Stimulated activated CD4-positive, alpha-beta T cell treated with anti-CD3 and anti-CD28 coated beads, TNF-alpha, amount 100 ng/mL, for 1 hour (primary cell): Measurements from ENCODE around the gene BBS9.
"Not testable (repeated sequence)": the region's sequence is repeated elsewhere in the genome, so short reads cannot be mapped to it uniquely, and the experiment has no call there.

ENCODE experiments used
- DNase-seq, 3 donors: peaks; one replicate each; pipeline ENCODE4 v3.0.0-alpha.2; 2020; ENCODE audit warnings: low read depth in 3 of 3, low spot score in 1 of 3

Gene BBS9

DNA sequence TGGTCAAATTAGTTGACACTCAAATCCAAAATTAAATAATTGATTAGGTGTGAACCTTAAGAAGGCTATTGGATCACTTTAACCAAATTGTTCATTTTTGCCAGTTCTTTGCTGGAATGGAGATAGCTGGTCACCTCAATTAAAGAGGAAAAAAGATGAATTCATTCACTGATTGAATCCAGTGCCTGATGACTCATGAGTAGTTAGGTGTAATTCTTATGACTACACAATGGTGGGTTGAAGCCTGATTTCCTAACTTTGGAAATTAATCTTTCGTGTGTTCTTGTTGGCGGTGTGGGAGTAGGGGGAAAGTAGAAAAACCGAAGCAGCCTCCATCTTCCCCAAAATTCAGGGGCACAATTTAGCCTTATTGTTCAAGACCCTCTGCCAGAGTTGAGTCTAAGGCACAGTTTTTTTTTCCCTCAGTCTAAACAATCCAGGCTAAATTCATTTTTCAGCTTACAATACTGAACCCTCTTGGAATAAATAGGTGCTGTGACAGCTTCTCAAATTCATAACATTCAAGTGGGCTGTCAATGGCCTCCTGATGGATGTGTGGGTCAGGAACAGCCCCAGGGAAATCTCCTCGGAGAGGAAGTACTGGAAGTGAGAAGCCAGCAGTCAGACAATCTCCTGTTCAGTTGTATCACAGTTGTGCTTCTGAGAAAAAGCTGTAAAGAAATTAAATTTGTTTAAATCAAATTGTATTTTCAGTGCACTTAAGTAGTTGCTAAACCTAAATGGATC lies 356.6 kb downstream of the BBS9 start:
- no peak for DNase-seq

GRCh38 chr7:33486633-33487032 lies 357.3 kb downstream of the BBS9 start:
- DNase-seq = no peak

GRCh38 chr7:33487998-33488682 lies 358.8 kb downstream of the BBS9 start:
- no peak for DNase-seq

GRCh38 chr7:33494474-33494873 lies 365.1 kb downstream of the BBS9 start:
- DNase-seq = no peak

DNA sequence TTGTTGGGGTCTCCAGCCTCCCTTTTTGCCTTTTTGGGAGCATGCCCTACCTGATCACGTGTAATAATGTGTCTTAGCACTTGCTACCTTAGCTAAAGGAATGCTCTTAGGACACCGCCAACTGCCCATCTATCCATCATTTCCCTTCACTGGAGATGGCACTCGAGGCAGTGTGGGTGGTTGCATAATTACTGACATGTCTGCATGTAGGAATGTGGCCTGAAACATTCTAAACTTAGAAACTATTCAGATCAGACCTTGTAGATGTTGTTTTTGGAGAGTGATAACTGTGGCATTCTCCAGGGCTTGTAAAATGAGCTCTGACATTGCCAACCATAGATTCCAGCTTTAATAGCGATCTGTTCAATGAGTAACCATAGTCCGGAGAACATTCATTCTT lies 365.8 kb downstream of the BBS9 start:
- no peak for DNase-seq

- no peak for DNase-seq
These were observed 367.7 kb downstream of the BBS9 start for GRCh38 chr7:33497051-33497450.

GRCh38 chr7:33500703-33501701 lies 371.6 kb downstream of the BBS9 start:
- no peak for DNase-seq

- no peak for DNase-seq
These were observed 373.6 kb downstream of the BBS9 start for GRCh38 chr7:33503014-33503413.

DNA sequence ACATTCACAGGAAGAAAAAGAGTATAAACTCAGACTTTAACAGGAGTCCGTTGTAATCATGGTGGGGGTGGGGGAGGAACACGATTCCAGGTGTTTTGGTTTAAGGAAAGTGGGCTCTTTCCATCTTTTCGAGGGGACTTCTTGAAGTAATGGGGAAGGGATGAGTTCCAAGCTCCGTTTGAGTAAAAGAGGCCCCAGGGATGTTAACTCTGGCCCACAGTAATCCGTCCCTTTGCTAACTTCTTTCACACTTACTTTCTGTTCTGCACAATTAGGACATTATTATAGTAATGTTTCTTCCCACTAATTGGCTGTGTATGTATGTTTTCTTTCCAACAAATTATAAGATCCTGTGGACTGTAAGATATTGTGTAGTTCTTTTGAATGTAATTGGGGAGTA lies 374.4 kb downstream of the BBS9 start:
- DNase-seq = no peak

DNA sequence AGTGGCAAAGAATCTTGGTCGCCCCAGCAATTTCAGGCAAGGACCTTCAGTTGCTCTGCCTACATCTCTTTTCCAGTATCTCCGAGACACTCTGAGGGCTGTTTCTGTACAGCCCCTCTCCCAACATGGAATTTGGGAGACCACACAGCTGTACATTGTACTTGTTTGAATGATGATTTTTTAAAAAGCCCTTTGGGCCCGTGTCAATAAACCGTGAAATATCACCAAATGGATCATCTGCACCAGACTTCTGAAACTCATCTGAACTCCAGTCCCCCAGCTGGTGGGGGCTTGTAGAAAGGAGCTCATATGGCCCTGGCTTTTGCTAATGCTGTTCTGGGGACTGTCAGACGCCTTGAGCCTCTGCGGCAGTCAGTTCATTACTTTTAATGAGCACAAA lies 374.9 kb downstream of the BBS9 start:
- DNase-seq = no peak

- DNase-seq = no peak
These were observed 379.8 kb downstream of the BBS9 start for GRCh38 chr7:33509206-33509605.

DNA sequence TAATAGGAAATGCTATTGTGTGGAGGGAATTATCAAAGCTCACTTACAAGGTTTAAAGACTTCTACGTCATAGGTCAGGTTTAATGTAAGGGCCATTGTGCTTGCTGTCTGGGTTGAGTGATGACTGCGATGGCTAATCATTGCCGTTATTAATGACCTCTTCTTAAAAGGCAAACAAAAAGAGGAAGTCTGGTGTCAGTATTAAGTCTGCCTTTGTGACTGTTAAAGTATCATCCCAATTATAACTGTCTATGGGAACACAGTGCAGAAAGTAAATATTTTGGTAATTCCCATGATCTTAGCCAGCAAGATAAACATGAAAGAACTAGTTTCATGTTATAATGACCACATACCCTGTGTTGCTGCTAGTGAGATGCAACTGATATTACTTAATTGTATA lies 382.4 kb downstream of the BBS9 start:
- no peak for DNase-seq

DNA sequence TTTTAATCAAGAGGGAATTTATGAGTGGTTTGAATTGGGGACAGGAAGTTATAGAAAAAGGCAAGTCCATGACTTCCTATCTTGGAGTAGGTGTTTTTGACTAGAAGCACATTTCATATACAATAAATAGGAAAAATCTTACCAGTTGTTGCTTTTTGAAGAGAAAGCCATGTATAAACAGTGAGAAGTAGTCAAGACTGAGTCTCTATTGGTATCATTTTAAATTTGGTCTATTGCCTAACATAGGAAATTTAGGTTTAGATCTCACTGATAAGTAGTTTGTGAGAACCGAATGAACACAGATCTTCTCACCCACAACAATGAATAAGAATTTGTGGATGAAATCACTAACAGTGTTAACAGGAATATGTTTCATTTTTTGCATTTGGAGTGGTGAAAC lies 387.2 kb downstream of the BBS9 start:
- DNase-seq = no peak

- DNase-seq = no peak
These were observed 387.8 kb downstream of the BBS9 start for GRCh38 chr7:33517191-33517590.

- not testable (repeated sequence) for DNase-seq
These were observed 397.6 kb downstream of the BBS9 start for GRCh38 chr7:33527008-33527407.

DNA sequence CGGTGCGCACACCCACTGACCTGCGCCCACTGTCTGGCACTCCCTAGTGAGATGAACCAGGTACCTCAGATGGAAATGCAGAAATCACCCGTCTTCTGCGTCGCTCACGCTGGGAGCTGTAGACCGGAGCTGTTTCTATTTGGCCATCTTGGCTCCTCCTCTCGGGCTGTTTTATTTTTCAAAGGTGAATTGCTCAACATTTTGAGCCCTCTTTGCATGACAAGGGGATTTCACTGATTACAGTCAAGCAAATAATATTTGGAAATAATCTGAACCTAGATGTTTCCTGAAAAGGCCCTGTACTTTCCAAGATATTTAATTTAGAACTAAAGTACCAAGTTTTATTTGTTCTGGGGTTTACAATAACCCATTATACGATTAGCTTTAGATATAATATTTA lies 398.2 kb downstream of the BBS9 start:
- DNase-seq = not testable (repeated sequence)

- no peak for DNase-seq
These were observed 399.7 kb downstream of the BBS9 start for GRCh38 chr7:33529070-33529469.

DNA sequence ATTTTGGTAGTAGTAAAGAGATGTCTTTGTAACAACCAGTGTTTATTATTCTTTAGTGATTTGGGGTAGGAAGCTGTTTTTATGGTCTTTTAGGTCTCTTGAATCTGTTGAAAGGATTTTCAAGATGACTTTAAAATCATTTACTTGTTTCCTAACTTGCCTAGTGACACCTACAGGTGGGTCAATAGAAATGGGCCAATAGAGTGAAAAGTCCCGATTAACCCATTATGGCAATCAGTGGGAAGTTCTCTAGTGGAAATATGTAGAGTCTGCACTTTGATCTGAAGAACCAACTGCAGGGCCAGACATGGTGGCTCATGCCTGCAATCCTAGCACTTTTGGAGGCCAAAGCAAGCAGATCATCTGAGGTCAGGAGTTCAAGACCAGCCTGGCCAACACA lies 401.3 kb downstream of the BBS9 start:
- no peak for DNase-seq

- no peak for DNase-seq
These were observed 402.5 kb downstream of the BBS9 start for GRCh38 chr7:33531888-33532287.

- no peak for DNase-seq
These were observed 405.5 kb downstream of the BBS9 start for GRCh38 chr7:33534833-33535232.

GRCh38 chr7:33535989-33536388 lies 406.6 kb downstream of the BBS9 start:
- DNase-seq = no peak
